Measurements from ENCODE around the gene SLCO1B1. TPM values are rescaled to one million over a fixed set of nuclear protein-coding genes. Genes with fewer than 3 reads are reported as not detected.

SLCO1B1 gene
- total and polyA plus RNA-seq, 8 donors: 0.09 TPM; not detected in 7

GRCh38 chr12:21234395-21234794 is 103.4 kb downstream of the SLCO1B1 start:
- no peak for FAIRE-seq
- TF ChIP-seq, protein P1, sequence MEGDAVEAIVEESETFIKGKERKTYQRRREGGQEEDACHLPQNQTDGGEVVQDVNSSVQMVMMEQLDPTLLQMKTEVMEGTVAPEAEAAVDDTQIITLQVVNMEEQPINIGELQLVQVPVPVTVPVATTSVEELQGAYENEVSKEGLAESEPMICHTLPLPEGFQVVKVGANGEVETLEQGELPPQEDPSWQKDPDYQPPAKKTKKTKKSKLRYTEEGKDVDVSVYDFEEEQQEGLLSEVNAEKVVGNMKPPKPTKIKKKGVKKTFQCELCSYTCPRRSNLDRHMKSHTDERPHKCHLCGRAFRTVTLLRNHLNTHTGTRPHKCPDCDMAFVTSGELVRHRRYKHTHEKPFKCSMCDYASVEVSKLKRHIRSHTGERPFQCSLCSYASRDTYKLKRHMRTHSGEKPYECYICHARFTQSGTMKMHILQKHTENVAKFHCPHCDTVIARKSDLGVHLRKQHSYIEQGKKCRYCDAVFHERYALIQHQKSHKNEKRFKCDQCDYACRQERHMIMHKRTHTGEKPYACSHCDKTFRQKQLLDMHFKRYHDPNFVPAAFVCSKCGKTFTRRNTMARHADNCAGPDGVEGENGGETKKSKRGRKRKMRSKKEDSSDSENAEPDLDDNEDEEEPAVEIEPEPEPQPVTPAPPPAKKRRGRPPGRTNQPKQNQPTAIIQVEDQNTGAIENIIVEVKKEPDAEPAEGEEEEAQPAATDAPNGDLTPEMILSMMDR (IDR thresholded peaks at IDR 0.05): no peak
- Histone ChIP-seq H3K9me3 (no peaks in the 10 kb centered on the region), H3K4me1 (no peaks in the 10 kb centered on the region), H3K4me3 (no peak overlapping the region), H3K36me3 (no peaks in the 10 kb centered on the region), H3K27ac (no peak overlapping the region), H3K27me3 (no peaks in the 10 kb centered on the region)
- no peak for DNase-seq
- intact Hi-C loops (cut with DNase I): no loop called here
- ATAC-seq: no peak
- WGBS, 2 donors: 58 to 73% methylated on average over 5 of the region's 5 CpGs

DNA sequence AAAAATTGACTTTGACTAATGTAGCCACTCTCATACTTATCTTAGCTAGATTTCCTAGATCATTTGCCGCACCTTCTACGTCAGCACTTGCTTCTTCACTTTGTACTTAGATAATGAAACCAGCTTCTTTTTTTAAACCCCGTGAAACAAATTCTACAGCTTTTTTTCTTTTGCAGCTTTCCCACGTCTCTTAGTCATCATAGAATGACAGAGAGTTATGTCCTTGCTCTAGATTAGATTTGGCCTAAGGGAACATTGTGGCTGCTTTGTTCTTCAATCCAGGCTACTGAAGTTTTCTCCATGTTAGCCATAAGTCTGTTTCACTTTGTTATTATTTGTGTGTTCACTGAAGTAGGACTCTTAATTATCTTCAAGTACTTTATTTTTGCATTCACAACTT is 108.9 kb downstream of the SLCO1B1 start:
- Histone ChIP-seq H3K9me3 (no peaks in the 10 kb centered on the region), H3K27me3 (no peaks in the 10 kb centered on the region), H3K4me3 (no peak overlapping the region), H3K36me3 (no peaks in the 10 kb centered on the region), H3K4me1 (no peaks in the 10 kb centered on the region), H3K27ac (no peak overlapping the region)
- intact Hi-C loops (cut with DNase I): no loop called here
- TF ChIP-seq, protein P1 (IDR thresholded peaks at IDR 0.05): no peak
- WGBS, 2 donors: 57 to 58% methylated on average over 4 of the region's 4 CpGs
- ATAC-seq: no peak
- FAIRE-seq: no peak
- no peak for DNase-seq

DNA sequence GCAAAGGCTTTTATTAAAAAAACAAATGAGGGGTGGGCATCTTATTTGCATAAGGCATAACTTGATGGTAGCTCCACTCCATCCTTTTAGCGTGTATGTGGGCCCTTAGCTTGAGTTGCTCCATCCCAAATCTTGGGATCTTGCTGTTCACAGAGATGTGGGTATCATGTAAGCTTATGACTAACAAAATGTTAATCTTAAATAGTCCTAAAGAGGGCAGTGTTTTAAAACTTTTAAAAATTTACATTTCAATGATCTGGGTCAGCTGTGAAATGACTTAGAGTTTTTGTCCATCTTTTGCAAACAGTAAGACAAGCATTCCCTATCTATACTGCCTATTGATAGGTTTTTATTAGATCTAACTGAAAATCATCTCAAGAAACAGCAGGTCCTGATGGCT is 117.7 kb downstream of the SLCO1B1 start:
- FAIRE-seq: no peak
- WGBS, 2 donors: 51 to 53% methylated on average over 1 of the region's 1 CpG
- Histone ChIP-seq H3K4me1 (no peaks in the 10 kb centered on the region), H3K27ac (no peak overlapping the region), H3K4me3 (no peak overlapping the region), H3K36me3 (no peaks in the 10 kb centered on the region), H3K27me3 (no peaks in the 10 kb centered on the region), H3K9me3 (no peaks in the 10 kb centered on the region)
- intact Hi-C loops (cut with DNase I): no loop called here
- peak in 1 of 4 donors; percentile 33 for ATAC-seq
- TF ChIP-seq, protein P1 (IDR thresholded peaks at IDR 0.05): no peak
- no peak for DNase-seq

DNA sequence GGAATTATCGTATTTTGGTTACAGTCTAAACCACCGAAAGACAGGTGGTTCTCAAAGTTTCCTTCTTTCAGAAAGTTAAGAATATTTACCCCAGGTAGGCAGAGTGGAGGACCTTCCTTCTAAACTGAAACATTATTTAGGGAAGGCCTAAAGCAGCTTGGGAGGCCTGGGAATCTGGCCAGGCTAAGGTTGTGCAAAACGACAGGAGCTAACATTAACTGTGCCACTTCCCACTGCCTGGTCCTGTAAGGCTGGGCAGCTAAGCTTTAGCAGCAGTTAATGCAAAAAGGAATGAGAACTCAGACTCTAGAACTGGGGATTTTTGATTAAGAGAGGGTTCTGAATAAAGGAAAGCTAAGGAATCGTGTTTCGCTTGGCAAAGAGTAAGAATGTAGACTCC is 121.1 kb downstream of the SLCO1B1 start:
- intact Hi-C loops (cut with DNase I): no loop called here
- TF ChIP-seq, protein P1 (IDR thresholded peaks at IDR 0.05): no peak
- Histone ChIP-seq H3K27me3 (no peaks in the 10 kb centered on the region), H3K27ac (no peak overlapping the region), H3K4me1 (no peaks in the 10 kb centered on the region), H3K4me3 (no peak overlapping the region), H3K36me3 (no peaks in the 10 kb centered on the region), H3K9me3 (no peaks in the 10 kb centered on the region)
- FAIRE-seq (no peak), DNase-seq (no peak), ATAC-seq (no peak)
- WGBS, 2 donors: 68 to 77% methylated on average over 5 of the region's 5 CpGs

- DNase-seq (no peak), ATAC-seq (no peak), FAIRE-seq (no peak)
- Histone ChIP-seq H3K36me3 (no peaks in the 10 kb centered on the region), H3K4me3 (no peak overlapping the region), H3K27me3 (no peaks in the 10 kb centered on the region), H3K4me1 (no peaks in the 10 kb centered on the region), H3K9me3 (no peaks in the 10 kb centered on the region), H3K27ac (no peak overlapping the region)
- TF ChIP-seq, protein P1 (IDR thresholded peaks at IDR 0.05): no peak
- intact Hi-C loops (cut with DNase I): no loop called here
- WGBS, 2 donors: 50 to 54% methylated on average over 3 of the region's 3 CpGs
Observed at GRCh38 chr12:21257172-21257571, 126.2 kb downstream of the SLCO1B1 start.
